Mesendoderm (in vitro differentiated cells): ENCODE measurements around the gene COX20. TPM values are rescaled to one million over a fixed set of nuclear protein-coding genes. Genes with fewer than 3 reads are reported as not detected.

Experiments used
- DNase-seq: peaks from one replicate; pipeline ENCODE4 v3.0.0; 2013
- H2AK5ac ChIP-seq: 2 replicates; pipeline ENCODE4 v1.6.1; 2013; ENCODE audit warnings: low read length, inconsistent platforms
- H2BK120ac ChIP-seq: 2 replicates; pipeline ENCODE4 v1.6.1; 2013; ENCODE audit warnings: low read depth, mild to moderate bottlenecking, low read length, moderate library complexity, mixed read lengths
- H2BK15ac ChIP-seq: replicated peaks from 2 replicates; pipeline ENCODE4 v1.6.1; 2013; ENCODE audit warnings: low read depth, mild to moderate bottlenecking, moderate library complexity
- H2BK5ac ChIP-seq: 2 replicates; pipeline ENCODE4 v1.6.1; 2013; ENCODE audit warnings: low read length, inconsistent platforms
- H3K18ac ChIP-seq: 2 replicates; pipeline ENCODE4 v1.6.1; 2013; ENCODE audit warnings: mild to moderate bottlenecking, low read length, mixed read lengths
- H3K23ac ChIP-seq: one replicate; pipeline ENCODE4 v1.6.1; 2013; ENCODE audit warnings: low read length
- H3K27ac ChIP-seq: 2 replicates; pipeline ENCODE4 v1.5.1; 2013; ENCODE audit warnings: low read depth, mild to moderate bottlenecking, inconsistent platforms, low read length, moderate library complexity
- H3K27me3 ChIP-seq: 2 replicates; pipeline ENCODE4 v1.6.1; 2013; ENCODE audit warnings: low read length, control low read depth, mild to moderate bottlenecking, inconsistent platforms; ENCODE audit not compliant: insufficient read depth, poor library complexity
- H3K36me3 ChIP-seq: 2 replicates; pipeline ENCODE4 v1.6.1; 2013; ENCODE audit warnings: low read length, inconsistent platforms; ENCODE audit not compliant: control insufficient read depth, insufficient read depth
- H3K4ac ChIP-seq: one replicate; pipeline ENCODE4 v1.6.1; 2013; ENCODE audit warnings: low read depth, mild to moderate bottlenecking, low read length, moderate library complexity
- H3K4me1 ChIP-seq: 2 replicates; pipeline ENCODE4 v1.6.1; 2013; ENCODE audit warnings: low read depth, low read length, inconsistent platforms; ENCODE audit not compliant: control insufficient read depth
- H3K4me2 ChIP-seq: 2 replicates; pipeline ENCODE4 v1.6.1; 2013; ENCODE audit warnings: low read length
- H3K4me3 ChIP-seq: 2 replicates; pipeline ENCODE4 v1.5.1; 2013; ENCODE audit warnings: mild to moderate bottlenecking, low read length
- H3K56ac ChIP-seq: one replicate; pipeline ENCODE4 v1.6.1; 2013; ENCODE audit warnings: low read length
- H3K79me1 ChIP-seq: 2 replicates; pipeline ENCODE4 v1.6.1; 2013; ENCODE audit warnings: low read length, inconsistent platforms
- H3K79me2 ChIP-seq: 2 replicates; pipeline ENCODE4 v1.6.1; 2013; ENCODE audit warnings: mild to moderate bottlenecking, low read length; ENCODE audit not compliant: control insufficient read depth, insufficient read depth
- H3K9ac ChIP-seq: 2 replicates; pipeline ENCODE4 v1.6.1; 2013; ENCODE audit warnings: low read length, inconsistent platforms
- H4K5ac ChIP-seq: one replicate; pipeline ENCODE4 v1.6.1; 2013; ENCODE audit warnings: low read length
- H4K8ac ChIP-seq: one replicate; pipeline ENCODE4 v1.6.1; 2013; ENCODE audit warnings: low read depth, mild to moderate bottlenecking, control low read depth, low read length, moderate library complexity
- WGBS: extraction: QIAGEN DNeasy Blood & Tissue Kit; methylation state at CpG from one replicate; pipeline ENCODE4 v1.1.7; 2013; ENCODE audit warnings: low lambda C conversion rate, missing lambda C conversion rate; ENCODE audit not compliant: insufficient coverage; ENCODE audit errors: extremely low coverage; 5-methylcytosine and 5-hydroxymethylcytosine counted together
- polyA plus RNA-seq, 2 experiments: library from polyadenylated mRNA; stranded (reverse); fragments of 200-250 nt; gene quantifications; one replicate each; pipeline ENCODE4 v1.2.3, GENCODE V29; 2013

COX20 gene, protein sequence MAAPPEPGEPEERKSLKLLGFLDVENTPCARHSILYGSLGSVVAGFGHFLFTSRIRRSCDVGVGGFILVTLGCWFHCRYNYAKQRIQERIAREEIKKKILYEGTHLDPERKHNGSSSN
- polyA plus RNA-seq (2013, experiment 1 of 2), result 62.4 TPM
- polyA plus RNA-seq (2013, experiment 2 of 2), result 64.0 TPM

DNA sequence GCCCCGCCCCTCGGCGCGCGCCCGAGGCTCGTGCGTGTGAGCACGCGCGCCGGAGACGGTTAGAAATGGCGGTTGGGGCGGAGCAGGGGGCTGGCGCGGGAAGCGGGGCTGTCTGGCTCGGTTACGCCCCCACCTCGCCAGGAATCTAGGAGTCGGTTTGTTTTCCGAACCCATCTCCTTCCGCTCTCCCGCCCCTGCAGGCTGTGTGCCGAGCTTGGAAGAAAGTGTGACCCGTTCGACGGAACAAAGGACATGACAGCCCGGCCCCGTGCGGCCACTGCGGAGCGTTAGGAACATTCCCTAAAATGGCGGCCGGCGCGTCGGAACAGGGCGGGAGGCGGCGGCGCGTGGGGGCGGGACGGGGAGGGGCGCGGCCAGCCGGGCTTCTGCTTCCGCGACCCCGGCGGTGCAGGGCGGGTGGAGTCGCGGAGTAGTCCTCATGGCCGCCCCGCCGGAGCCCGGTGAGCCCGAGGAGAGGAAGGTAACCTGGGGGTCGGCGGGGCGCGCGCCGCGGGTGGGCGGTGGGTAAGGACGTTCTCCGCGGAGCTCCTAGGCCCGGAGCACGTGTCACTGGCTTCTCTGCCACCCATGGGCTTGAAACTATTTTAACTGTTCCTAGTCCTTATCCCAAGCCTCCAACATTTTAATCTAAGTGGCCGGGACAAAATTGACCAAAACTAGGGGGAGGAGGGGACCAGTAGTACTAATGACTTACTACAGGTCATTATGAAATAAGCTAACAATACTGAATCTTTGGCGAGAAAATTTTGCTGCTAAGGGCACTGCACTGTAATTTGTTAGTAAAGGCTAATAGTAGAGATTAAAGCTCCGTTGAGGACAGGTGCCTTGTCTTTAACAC, at the start of gene COX20:
Gene COX20, plus strand, starts transcription at position 383 of the 859 bp plus-strand sequence. Its CDS starts 57 bp downstream, at position 440.
- WGBS, result no CpG with 5 or more reads among the region's 77 CpGs

DNA sequence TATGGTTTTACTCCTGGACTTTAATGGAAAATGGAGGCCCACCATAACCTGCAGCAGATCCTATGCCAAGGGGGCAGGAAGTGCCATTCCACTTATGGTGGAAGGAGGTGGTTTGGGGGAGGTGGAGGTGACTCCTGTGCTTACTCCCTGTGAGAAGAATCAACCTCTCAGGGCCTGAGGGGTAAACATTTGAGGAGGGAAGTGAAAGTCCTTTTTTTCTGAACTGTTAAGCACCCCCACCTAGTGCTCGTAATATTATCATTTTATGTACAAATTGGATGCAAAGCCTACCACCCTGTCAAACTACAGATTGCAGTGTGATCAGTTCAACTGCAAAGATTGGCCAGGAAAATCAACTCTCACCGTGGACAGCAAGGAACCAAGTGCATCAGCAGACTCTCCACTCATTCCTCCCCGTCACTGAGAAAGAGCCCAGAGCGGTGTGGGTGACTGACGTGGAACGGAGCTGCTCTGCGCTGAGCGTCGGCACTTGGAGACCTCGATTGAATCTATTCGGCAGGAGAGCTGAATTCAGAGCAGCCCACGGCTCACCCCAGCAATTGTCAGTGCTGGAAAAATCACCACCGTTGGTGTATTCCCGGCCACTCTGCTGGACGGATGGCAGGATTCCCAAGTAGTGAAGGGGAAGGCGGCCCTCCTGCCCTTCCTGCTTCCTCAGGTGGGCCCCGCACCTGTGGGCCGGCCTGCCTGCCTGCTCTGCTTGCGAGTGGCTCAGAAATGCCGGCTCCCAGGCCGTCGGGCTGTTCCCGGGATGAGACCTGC, 46.8 kb upstream of the COX20 start:
- Histone ChIP-seq H3K4me1 (no peaks in the 10 kb centered on the region), H4K5ac (no peak overlapping the region), H2AK5ac (no peak overlapping the region), H2BK15ac (no peak overlapping the region), H3K56ac (no peak overlapping the region), H3K23ac (peak overlapping the region; percentile 45), H2BK120ac (no peak overlapping the region), H3K9ac (no peak overlapping the region), H4K8ac (no peak overlapping the region), H2BK5ac (no peak overlapping the region), H3K79me1 (no peaks in the 10 kb centered on the region), H3K4me2 (no peak overlapping the region), H3K27me3 (no peaks in the 10 kb centered on the region), H3K4ac (no peak overlapping the region), H3K27ac (no peak overlapping the region), H3K79me2 (no peaks in the 10 kb centered on the region), H3K18ac (no peak overlapping the region), H3K36me3 (no peaks in the 10 kb centered on the region), H3K4me3 (no peak overlapping the region)
- no CpG with 5 or more reads among the region's 23 CpGs for WGBS
- no peak for DNase-seq

More for the DNA sequence above, at the start of gene COX20:
- H3K4ac ChIP-seq, result peak within 1 kb of the TSS; percentile 94
- DNase-seq, result peak; percentile 96
- peak within 1 kb of the TSS; percentile 27 for H2AK5ac ChIP-seq
- no peak within 1 kb of the TSS for H2BK15ac ChIP-seq
- H3K4me1 ChIP-seq, result peaks cover 2% of the 10 kb centered on the region
- peak within 1 kb of the TSS; percentile 93 for H3K9ac ChIP-seq
- peak within 1 kb of the TSS; percentile 99 for H3K56ac ChIP-seq
- no peaks in the 10 kb centered on the region for H3K27me3 ChIP-seq
- peaks cover 2% of the 10 kb centered on the region for H3K36me3 ChIP-seq
- H3K4me2 ChIP-seq, result peak within 1 kb of the TSS; percentile 92
- H3K27ac ChIP-seq, result peak within 1 kb of the TSS; percentile 100
- peak within 1 kb of the TSS; percentile 98 for H3K18ac ChIP-seq
- H3K79me2 ChIP-seq, result peaks cover 20% of the 10 kb centered on the region
- peak within 1 kb of the TSS; percentile 86 for H3K4me3 ChIP-seq
- no peak within 1 kb of the TSS for H3K23ac ChIP-seq
- H2BK5ac ChIP-seq, result peak within 1 kb of the TSS; percentile 94
- H4K8ac ChIP-seq, result peak within 1 kb of the TSS; percentile 97
- H4K5ac ChIP-seq, result peak within 1 kb of the TSS; percentile 99
- peaks cover 5% of the 10 kb centered on the region for H3K79me1 ChIP-seq
- no peak within 1 kb of the TSS for H2BK120ac ChIP-seq

DNA sequence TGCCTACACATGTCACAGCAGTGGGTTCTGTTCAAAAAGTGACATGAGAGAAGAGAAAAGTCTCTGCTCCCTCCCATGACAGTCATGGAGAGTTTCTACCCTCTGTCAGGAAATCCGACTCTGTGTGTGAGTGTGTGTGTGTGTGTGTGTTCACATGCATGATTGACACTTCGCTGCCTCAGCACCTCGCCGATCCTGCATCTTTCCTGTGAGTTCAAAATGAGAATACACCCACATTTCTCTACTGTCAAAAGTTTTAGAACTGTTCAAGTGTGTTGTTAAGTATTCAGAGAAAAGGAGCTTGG, 46.2 kb upstream of the COX20 start:
- no peak overlapping the region for H2BK120ac ChIP-seq
- H4K5ac ChIP-seq, result no peak overlapping the region
- no peak overlapping the region for H3K18ac ChIP-seq
- H3K79me2 ChIP-seq, result no peaks in the 10 kb centered on the region
- no peaks in the 10 kb centered on the region for H3K79me1 ChIP-seq
- H3K4ac ChIP-seq, result no peak overlapping the region
- H3K4me3 ChIP-seq, result no peak overlapping the region
- no CpG with 5 or more reads among the region's 4 CpGs for WGBS
- H2AK5ac ChIP-seq, result no peak overlapping the region
- no peaks in the 10 kb centered on the region for H3K27me3 ChIP-seq
- no peak for DNase-seq
- H4K8ac ChIP-seq, result no peak overlapping the region
- H3K9ac ChIP-seq, result no peak overlapping the region
- H3K4me2 ChIP-seq, result no peak overlapping the region
- H3K36me3 ChIP-seq, result no peaks in the 10 kb centered on the region
- H3K23ac ChIP-seq, result peak overlapping the region; percentile 45
- H2BK5ac ChIP-seq, result no peak overlapping the region
- H3K4me1 ChIP-seq, result no peaks in the 10 kb centered on the region
- no peak overlapping the region for H2BK15ac ChIP-seq
- H3K56ac ChIP-seq, result no peak overlapping the region
- H3K27ac ChIP-seq, result no peak overlapping the region

DNA sequence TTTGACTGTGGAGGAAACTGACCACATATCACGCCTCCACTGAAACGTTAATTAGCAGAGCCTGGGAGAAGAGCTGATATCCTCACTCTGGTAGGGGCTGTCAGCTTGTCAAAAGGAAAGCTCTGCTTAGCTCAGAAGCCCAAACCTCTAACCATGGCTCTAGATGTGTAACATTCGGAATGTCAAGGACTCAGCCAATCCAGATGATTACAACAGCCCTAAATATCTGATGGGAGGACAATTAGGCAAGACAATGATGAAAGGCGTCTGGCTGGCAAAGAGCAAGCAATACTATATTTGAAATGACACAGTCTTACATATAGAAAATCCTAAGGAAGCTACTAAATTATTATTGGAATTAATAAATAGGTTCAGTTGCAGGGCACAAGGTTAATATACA, 45.7 kb upstream of the COX20 start:
- H4K5ac ChIP-seq, result no peak overlapping the region
- H3K27ac ChIP-seq, result no peak overlapping the region
- no peak overlapping the region for H3K23ac ChIP-seq
- no peaks in the 10 kb centered on the region for H3K4me1 ChIP-seq
- H3K18ac ChIP-seq, result no peak overlapping the region
- H3K79me2 ChIP-seq, result no peaks in the 10 kb centered on the region
- H3K56ac ChIP-seq, result no peak overlapping the region
- H2BK15ac ChIP-seq, result no peak overlapping the region
- H2BK5ac ChIP-seq, result no peak overlapping the region
- no peaks in the 10 kb centered on the region for H3K36me3 ChIP-seq
- H3K4me3 ChIP-seq, result no peak overlapping the region
- H3K79me1 ChIP-seq, result no peaks in the 10 kb centered on the region
- H3K4me2 ChIP-seq, result no peak overlapping the region
- no peak overlapping the region for H2BK120ac ChIP-seq
- H4K8ac ChIP-seq, result no peak overlapping the region
- no peak overlapping the region for H2AK5ac ChIP-seq
- WGBS, result no CpG with 5 or more reads among the region's 4 CpGs
- H3K9ac ChIP-seq, result no peak overlapping the region
- no peak overlapping the region for H3K4ac ChIP-seq
- no peak for DNase-seq
- H3K27me3 ChIP-seq, result no peaks in the 10 kb centered on the region

DNA sequence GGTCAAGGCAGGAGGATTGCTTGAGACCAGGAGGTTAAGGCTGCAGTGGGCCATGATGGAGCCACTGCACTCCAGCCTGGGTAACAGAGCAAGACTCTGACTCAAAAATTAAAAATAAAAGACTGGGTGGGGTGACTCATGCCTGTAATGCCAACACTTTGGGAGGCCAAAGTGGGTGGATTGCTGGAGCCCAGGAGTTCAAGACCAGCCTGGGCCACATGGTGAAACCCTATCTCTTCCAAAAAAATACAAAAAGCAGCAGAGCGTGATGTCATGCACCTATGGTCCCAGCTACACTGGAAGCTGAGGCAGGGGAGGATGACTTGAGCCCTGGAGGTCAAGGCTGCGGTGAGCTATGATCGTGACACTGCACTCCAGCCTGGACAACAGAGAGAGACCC, 44.4 kb upstream of the COX20 start:
- Histone ChIP-seq H3K4ac (no peak overlapping the region), H2AK5ac (no peak overlapping the region), H3K4me2 (no peak overlapping the region), H4K5ac (no peak overlapping the region), H3K27me3 (no peaks in the 10 kb centered on the region), H3K56ac (no peak overlapping the region), H4K8ac (no peak overlapping the region), H3K18ac (no peak overlapping the region), H3K23ac (no peak overlapping the region), H3K27ac (no peak overlapping the region), H3K9ac (no peak overlapping the region), H2BK120ac (no peak overlapping the region), H2BK5ac (no peak overlapping the region), H3K79me1 (no peaks in the 10 kb centered on the region), H3K79me2 (no peaks in the 10 kb centered on the region), H3K4me1 (no peaks in the 10 kb centered on the region), H3K36me3 (no peaks in the 10 kb centered on the region), H2BK15ac (no peak overlapping the region), H3K4me3 (no peak overlapping the region)
- no CpG with 5 or more reads among the region's 3 CpGs for WGBS
- no peak for DNase-seq
